Measurements from ENCODE around the gene ENDOG. TPM values are rescaled to one million over a fixed set of nuclear protein-coding genes. Genes with fewer than 3 reads are reported as not detected.

Gene ENDOG
- total RNA-seq, 2 donors from 2014 or later, result 33.6 to 74.4 TPM

DNA sequence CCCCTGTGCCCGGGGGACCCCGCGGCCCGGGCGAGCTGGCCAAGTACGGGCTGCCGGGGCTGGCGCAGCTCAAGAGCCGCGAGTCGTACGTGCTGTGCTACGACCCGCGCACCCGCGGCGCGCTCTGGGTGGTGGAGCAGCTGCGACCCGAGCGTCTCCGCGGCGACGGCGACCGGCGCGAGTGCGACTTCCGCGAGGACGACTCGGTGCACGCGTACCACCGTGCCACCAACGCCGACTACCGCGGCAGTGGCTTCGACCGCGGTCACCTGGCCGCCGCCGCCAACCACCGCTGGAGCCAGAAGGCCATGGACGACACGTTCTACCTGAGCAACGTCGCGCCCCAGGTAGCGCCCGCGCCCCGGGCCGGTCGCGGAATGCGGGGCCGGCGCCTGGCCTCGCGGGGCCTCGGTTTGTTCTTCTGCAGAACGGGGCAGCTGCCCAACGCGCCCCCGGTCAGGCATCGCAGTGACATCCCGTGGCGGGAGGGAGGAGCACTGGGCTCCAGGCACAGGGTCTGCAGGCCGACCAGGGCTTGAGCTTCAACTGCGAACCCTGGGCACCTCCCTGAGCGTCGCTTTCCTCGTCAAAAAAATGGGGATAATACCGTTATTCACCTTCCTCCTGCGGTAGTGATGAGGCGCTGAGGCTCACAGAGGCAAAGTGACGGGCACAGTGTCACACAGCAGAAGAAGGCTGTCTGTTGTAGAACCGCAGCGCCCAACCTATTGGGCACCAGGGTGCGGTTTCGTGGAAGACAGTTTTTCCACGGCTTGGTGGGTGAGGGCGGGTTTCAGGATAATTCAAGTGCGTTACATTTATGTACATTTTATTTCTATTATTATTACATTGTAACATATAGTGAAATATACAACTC lies 777 bp downstream of the ENDOG start:
- H3K4me3 ChIP-seq, result peak overlapping the region; percentile 56 to 72
- no peaks in the 10 kb centered on the region for H3K27me3 ChIP-seq
- peaks cover 17% of the 10 kb centered on the region for H3K36me3 ChIP-seq
- H3K9me3 ChIP-seq, result no peaks in the 10 kb centered on the region
- TF ChIP-seq, protein P1, sequence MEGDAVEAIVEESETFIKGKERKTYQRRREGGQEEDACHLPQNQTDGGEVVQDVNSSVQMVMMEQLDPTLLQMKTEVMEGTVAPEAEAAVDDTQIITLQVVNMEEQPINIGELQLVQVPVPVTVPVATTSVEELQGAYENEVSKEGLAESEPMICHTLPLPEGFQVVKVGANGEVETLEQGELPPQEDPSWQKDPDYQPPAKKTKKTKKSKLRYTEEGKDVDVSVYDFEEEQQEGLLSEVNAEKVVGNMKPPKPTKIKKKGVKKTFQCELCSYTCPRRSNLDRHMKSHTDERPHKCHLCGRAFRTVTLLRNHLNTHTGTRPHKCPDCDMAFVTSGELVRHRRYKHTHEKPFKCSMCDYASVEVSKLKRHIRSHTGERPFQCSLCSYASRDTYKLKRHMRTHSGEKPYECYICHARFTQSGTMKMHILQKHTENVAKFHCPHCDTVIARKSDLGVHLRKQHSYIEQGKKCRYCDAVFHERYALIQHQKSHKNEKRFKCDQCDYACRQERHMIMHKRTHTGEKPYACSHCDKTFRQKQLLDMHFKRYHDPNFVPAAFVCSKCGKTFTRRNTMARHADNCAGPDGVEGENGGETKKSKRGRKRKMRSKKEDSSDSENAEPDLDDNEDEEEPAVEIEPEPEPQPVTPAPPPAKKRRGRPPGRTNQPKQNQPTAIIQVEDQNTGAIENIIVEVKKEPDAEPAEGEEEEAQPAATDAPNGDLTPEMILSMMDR (IDR thresholded peaks at IDR 0.05), result no peak
- peak overlapping the region; percentile 85 to 92 for H3K27ac ChIP-seq
- peaks cover 0 to 18% of the 10 kb centered on the region in 2 donors for H3K4me1 ChIP-seq
- no peak for DNase-seq (ENCODE audit: low spot score)

DNA sequence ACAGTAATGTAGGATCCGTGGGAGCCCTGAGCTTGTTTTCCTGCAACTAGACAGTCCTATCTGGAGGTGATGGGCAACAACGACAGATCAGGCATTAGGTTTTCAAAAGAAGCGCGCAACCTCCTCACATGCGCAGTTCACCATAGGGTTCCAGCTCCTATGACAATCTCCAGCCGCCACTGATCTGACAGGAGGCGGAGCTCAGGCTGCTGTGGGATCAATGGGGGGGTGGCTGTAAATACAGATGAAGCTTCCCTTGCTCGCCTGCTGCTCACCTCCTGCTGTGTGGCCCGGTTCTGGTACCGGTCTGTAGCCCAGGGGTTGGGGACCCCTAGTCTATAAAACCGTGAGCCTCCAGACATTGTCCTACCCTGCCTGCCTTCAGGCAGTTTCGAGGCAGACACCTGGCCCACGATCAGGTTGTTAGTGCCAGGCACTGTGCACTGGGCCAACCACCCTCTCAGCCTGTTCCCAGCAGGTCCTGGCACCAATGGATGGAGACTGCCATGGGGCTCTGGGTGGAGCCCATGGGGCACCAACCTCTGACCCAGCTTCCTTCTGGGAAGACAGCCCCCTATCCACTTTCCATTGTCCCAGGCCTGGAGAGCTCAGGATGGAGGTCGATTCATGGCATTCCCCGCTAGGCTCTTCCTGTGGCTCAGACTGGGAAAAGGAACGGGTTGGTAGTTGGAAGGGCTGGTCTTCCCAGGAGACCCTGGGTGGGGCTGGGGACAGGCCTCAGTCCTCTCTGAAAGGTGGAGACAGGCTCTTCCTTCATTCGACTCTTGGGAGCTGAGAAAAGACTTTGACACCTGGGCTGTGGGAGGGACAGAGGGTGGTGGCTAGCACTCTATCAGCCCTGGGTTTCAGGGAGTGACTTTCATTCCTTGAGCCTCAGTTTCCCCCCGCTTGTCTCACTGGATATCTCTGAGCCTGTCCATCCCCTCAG lies 1.7 kb downstream of the ENDOG start:
- Histone ChIP-seq H3K4me1 (peaks cover 0 to 18% of the 10 kb centered on the region in 2 donors), H3K27me3 (no peaks in the 10 kb centered on the region), H3K36me3 (peaks cover 24% of the 10 kb centered on the region), H3K9me3 (no peaks in the 10 kb centered on the region), H3K27ac (no peak overlapping the region), H3K4me3 (peak overlapping the region in 1 of 2 donors; percentile 72)
- TF ChIP-seq, protein P1 (IDR thresholded peaks at IDR 0.05), result no peak
- peak; percentile 71 for DNase-seq (ENCODE audit: low spot score)

DNA sequence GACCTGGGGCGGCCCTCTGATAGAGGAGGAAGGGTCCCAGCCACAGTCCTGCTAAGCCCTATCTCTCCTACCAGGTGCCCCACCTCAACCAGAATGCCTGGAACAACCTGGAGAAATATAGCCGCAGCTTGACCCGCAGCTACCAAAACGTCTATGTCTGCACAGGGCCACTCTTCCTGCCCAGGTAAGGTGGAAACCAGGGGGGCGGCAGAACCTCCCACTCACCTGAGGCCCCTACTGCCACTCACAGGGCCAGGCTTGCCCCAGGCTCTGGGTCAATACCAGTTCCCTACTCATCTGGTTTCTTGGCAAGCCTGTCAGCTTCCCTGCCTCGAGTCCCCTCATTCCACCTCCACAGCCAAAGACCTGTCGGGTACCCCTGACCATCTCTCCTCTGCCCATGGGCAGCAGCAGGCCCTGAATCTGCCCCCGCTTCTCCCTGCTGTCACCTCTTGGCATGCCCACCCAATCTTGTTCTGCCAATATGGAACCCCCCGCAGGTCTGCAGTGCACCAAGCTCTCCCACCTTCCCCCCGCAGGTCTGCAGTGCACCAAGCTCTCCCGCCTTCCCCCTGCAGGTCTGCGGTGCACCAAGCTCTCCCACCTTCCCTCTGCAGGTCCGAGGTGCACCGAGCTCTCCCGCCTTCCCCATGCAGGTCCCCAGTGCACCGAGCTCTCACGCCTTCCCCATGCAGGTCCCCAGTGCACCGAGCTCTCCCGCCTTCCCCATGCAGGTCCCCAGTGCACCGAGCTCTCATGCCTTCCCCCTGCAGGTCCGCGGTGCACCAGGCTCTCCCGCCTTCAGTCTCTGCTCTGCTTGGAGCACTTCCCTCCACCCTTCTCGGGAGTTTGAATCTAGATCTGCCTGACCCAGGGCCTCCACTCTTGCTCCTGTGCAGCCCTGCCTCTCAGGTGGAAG lies 2.6 kb downstream of the ENDOG start:
- Histone ChIP-seq H3K4me1 (peaks cover 0 to 18% of the 10 kb centered on the region in 2 donors), H3K27me3 (no peaks in the 10 kb centered on the region), H3K4me3 (no peak overlapping the region), H3K27ac (no peak overlapping the region), H3K36me3 (peaks cover 30% of the 10 kb centered on the region), H3K9me3 (no peaks in the 10 kb centered on the region)
- TF ChIP-seq, protein P1 (IDR thresholded peaks at IDR 0.05), result no peak
- DNase-seq (ENCODE audit: low spot score), result no peak

DNA sequence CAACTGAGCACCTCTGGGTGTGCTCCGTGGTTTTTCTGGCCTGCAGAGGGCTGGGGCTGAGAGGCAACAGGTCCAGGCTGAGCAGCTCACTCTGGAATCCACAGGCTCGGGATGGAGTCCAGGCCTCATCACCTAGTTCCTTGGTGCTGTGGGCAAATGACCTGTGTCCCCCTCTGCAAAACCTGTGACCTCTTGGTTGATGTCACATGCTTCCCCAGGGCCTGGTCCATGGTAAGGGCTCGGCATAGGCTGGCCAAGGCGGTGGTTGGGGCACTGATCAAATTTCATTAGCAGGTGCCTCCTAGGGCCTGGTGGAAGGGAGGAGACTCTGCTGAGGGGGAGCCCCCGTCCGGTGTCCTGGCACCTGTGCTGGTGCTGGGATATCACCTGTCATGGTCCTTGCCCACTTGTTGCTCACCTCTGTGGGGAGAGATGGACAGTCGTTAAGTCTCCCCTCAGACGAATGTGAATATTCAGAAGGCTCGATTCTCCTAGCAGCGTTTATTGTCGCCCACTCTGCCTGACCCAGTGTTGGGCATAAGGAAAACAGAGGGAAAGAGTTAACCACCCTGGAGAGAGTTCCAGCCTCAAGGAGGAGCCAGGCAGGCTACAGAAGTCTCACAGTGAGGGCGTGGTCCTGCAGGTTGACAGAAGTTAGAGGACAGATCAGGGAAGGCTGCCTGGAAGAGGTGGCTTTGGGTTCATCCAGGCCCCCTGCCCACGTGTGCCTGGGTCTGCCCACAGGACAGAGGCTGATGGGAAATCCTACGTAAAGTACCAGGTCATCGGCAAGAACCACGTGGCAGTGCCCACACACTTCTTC lies 3.5 kb downstream of the ENDOG start:
- Histone ChIP-seq H3K36me3 (peaks cover 36% of the 10 kb centered on the region), H3K4me1 (peaks cover 0 to 18% of the 10 kb centered on the region in 2 donors), H3K4me3 (no peak overlapping the region), H3K9me3 (no peaks in the 10 kb centered on the region), H3K27me3 (no peaks in the 10 kb centered on the region), H3K27ac (no peak overlapping the region)
- DNase-seq (ENCODE audit: low spot score), result no peak
- TF ChIP-seq, protein P1 (IDR thresholded peaks at IDR 0.05), result no peak
